ENCODE measurements around the gene HOXA13. TPM values are rescaled to one million over a fixed set of nuclear protein-coding genes. Genes with fewer than 3 reads are reported as not detected.

Gene HOXA13
- total RNA-seq, 1 experiment from 2014 or later, result 1.3 TPM

- Mint-ChIP-seq H3K4me3 (ENCODE audit: low read depth, unreplicated experiment) (no peak overlapping the region), H3K9me3 (ENCODE audit: low read depth, unreplicated experiment) (no peaks in the 10 kb centered on the region), H3K27ac (ENCODE audit: unreplicated experiment) (no peak overlapping the region), H3K36me3 (ENCODE audit: insufficient read depth, unreplicated experiment) (no peaks in the 10 kb centered on the region), H3K4me1 (ENCODE audit: low read depth, unreplicated experiment) (peaks cover 7% of the 10 kb centered on the region), H3K27me3 (ENCODE audit: unreplicated experiment) (peaks cover 93% of the 10 kb centered on the region)
- DNase-seq, result no peak
- intact Hi-C loops (cut with micrococcal nuclease; ENCODE audit: unreplicated experiment), result no loop called here
- CTCF ChIA-PET, result no interaction called here
- no peak for TF ChIP-seq CTCF (IDR thresholded peaks at IDR 0.05; ENCODE audit: unreplicated experiment)
- BruUV-seq (replicated peaks), result no TSS peak
Measured at GRCh38 chr7:27220440-27220955, 20.6 kb upstream of the HOXA13 start.

- Mint-ChIP-seq H3K27me3 (ENCODE audit: unreplicated experiment) (peaks cover 86% of the 10 kb centered on the region), H3K27ac (ENCODE audit: unreplicated experiment) (no peak overlapping the region), H3K4me3 (ENCODE audit: low read depth, unreplicated experiment) (no peak overlapping the region), H3K36me3 (ENCODE audit: insufficient read depth, unreplicated experiment) (no peaks in the 10 kb centered on the region), H3K4me1 (ENCODE audit: low read depth, unreplicated experiment) (peaks cover under 1% of the 10 kb centered on the region), H3K9me3 (ENCODE audit: low read depth, unreplicated experiment) (no peaks in the 10 kb centered on the region)
- no peak for TF ChIP-seq CTCF (IDR thresholded peaks at IDR 0.05; ENCODE audit: unreplicated experiment)
- CTCF ChIA-PET, result interaction anchor here (0.6 kb wide), 1 partner anchor 21 kb away, joined by 3 read pairs; no protein-coding TSS in a partner anchor
- intact Hi-C loops (cut with micrococcal nuclease; ENCODE audit: unreplicated experiment), result no loop called here
- DNase-seq, result no peak
- no TSS peak for BruUV-seq (replicated peaks)
Measured at GRCh38 chr7:27219821-27220220, 19.9 kb upstream of the HOXA13 start.

- H3K27ac Mint-ChIP-seq (ENCODE audit: unreplicated experiment), result no peak overlapping the region
- no peak for TF ChIP-seq CTCF (IDR thresholded peaks at IDR 0.05; ENCODE audit: unreplicated experiment)
- H3K4me3 Mint-ChIP-seq (ENCODE audit: low read depth, unreplicated experiment), result no peak overlapping the region
- intact Hi-C loops (cut with micrococcal nuclease; ENCODE audit: unreplicated experiment), result no loop called here
- H3K27me3 Mint-ChIP-seq (ENCODE audit: unreplicated experiment), result peaks cover 68% of the 10 kb centered on the region
- no peaks in the 10 kb centered on the region for H3K9me3 Mint-ChIP-seq (ENCODE audit: low read depth, unreplicated experiment)
- CTCF ChIA-PET, result interaction anchor here (0.6 to 0.7 kb wide), 3 partner anchors 515 to 892 kb away, joined by 3 to 4 read pairs (median 3); no protein-coding TSS in a partner anchor
- H3K4me1 Mint-ChIP-seq (ENCODE audit: low read depth, unreplicated experiment), result no peaks in the 10 kb centered on the region
- no peak for DNase-seq
- BruUV-seq (replicated peaks), result no TSS peak
- H3K36me3 Mint-ChIP-seq (ENCODE audit: insufficient read depth, unreplicated experiment), result no peaks in the 10 kb centered on the region
Measured at GRCh38 chr7:27217951-27218350, 18.1 kb upstream of the HOXA13 start.

- BruUV-seq (replicated peaks), result no TSS peak
- intact Hi-C loops (cut with micrococcal nuclease; ENCODE audit: unreplicated experiment), result no loop called here
- no peak for TF ChIP-seq CTCF (IDR thresholded peaks at IDR 0.05; ENCODE audit: unreplicated experiment)
- no peak overlapping the region for H3K27ac Mint-ChIP-seq (ENCODE audit: unreplicated experiment)
- peaks cover 6% of the 10 kb centered on the region for H3K4me1 Mint-ChIP-seq (ENCODE audit: low read depth, unreplicated experiment)
- CTCF ChIA-PET, result no interaction called here
- H3K36me3 Mint-ChIP-seq (ENCODE audit: insufficient read depth, unreplicated experiment), result no peaks in the 10 kb centered on the region
- H3K9me3 Mint-ChIP-seq (ENCODE audit: low read depth, unreplicated experiment), result no peaks in the 10 kb centered on the region
- H3K4me3 Mint-ChIP-seq (ENCODE audit: low read depth, unreplicated experiment), result no peak overlapping the region
- peaks cover 43% of the 10 kb centered on the region for H3K27me3 Mint-ChIP-seq (ENCODE audit: unreplicated experiment)
- DNase-seq, result no peak
Measured at GRCh38 chr7:27215356-27215755, 15.5 kb upstream of the HOXA13 start.

Data from Calu3 (cell line).